ENCODE measurements around the gene FZR1. TPM values are rescaled to one million over a fixed set of nuclear protein-coding genes. Genes with fewer than 3 reads are reported as not detected.
"Not testable (repeated sequence)": the region's sequence is repeated elsewhere in the genome, so short reads cannot be mapped to it uniquely, and the experiment has no call there.

The FZR1 gene
- total RNA-seq, 2 donors from 2014 or later = 39.7 to 47.2 TPM

- intact Hi-C loops (cut with DNase I, micrococcal nuclease) = no loop called here
Measured at GRCh38 chr19:3522421-3523360, 16.6 kb downstream of the FZR1 start.

GRCh38 chr19:3523361-3524077, 17.4 kb downstream of the FZR1 start:
- intact Hi-C loops (cut with DNase I, micrococcal nuclease) = no loop called here
- DNase-seq (no peak), ATAC-seq (no peak)

More at GRCh38 chr19:3522421-3523360, 16.6 kb downstream of the FZR1 start:
- ATAC-seq (no peak), DNase-seq (no peak)

GRCh38 chr19:3524078-3524842, 18.1 kb downstream of the FZR1 start:
- DNase-seq = no peak
- intact Hi-C loops (cut with DNase I, micrococcal nuclease) = no loop called here
- ATAC-seq = no peak

GRCh38 chr19:3524904-3525451, 18.9 kb downstream of the FZR1 start:
- DNase-seq (no peak), ATAC-seq (no peak)
- intact Hi-C loops (cut with DNase I, micrococcal nuclease) = no loop called here

GRCh38 chr19:3526507-3527237, 20.6 kb downstream of the FZR1 start:
- DNase-seq (no peak), ATAC-seq (no peak)
- intact Hi-C loops (cut with DNase I, micrococcal nuclease) = no loop called here

GRCh38 chr19:3527238-3527910, 21.3 kb downstream of the FZR1 start:
- intact Hi-C loops (cut with DNase I, micrococcal nuclease) = no loop called here
- ATAC-seq (no peak), DNase-seq (no peak)

- no peak for DNase-seq
- ATAC-seq = no peak
- intact Hi-C loops (cut with DNase I, micrococcal nuclease) = no loop called here
Measured at GRCh38 chr19:3528080-3528479, 22.0 kb downstream of the FZR1 start.

- intact Hi-C loops (cut with DNase I, micrococcal nuclease) = no loop called here
- DNase-seq = no peak
- no peak for ATAC-seq
Measured at GRCh38 chr19:3528539-3529211, 22.6 kb downstream of the FZR1 start.

- ATAC-seq; intact Hi-C loops (cut with DNase I, micrococcal nuclease); DNase-seq: not testable (repeated sequence)
Measured at GRCh38 chr19:3529299-3529698, 23.2 kb downstream of the FZR1 start.

- intact Hi-C loops (cut with DNase I, micrococcal nuclease) = no loop called here
- DNase-seq (no peak), ATAC-seq (no peak)
Measured at GRCh38 chr19:3530389-3530788, 24.3 kb downstream of the FZR1 start.

GRCh38 chr19:3531716-3532115, 25.6 kb downstream of the FZR1 start:
- intact Hi-C loops (cut with DNase I, micrococcal nuclease) = no loop called here
- no peak for DNase-seq
- ATAC-seq = no peak

- DNase-seq (no peak), ATAC-seq (no peak)
- intact Hi-C loops (cut with DNase I, micrococcal nuclease) = no loop called here
Measured at GRCh38 chr19:3532154-3532786, 26.2 kb downstream of the FZR1 start.

GRCh38 chr19:3533033-3533432, 26.9 kb downstream of the FZR1 start:
- ATAC-seq (no peak), DNase-seq (no peak)
- intact Hi-C loops (cut with DNase I, micrococcal nuclease) = no loop called here

- intact Hi-C loops (cut with DNase I, micrococcal nuclease) = no loop called here
- DNase-seq = no peak
- no peak for ATAC-seq
Measured at GRCh38 chr19:3533563-3534216, 27.6 kb downstream of the FZR1 start.

- DNase-seq = no peak
- no peak for ATAC-seq
- intact Hi-C loops (cut with DNase I, micrococcal nuclease) = no loop called here
Measured at GRCh38 chr19:3534375-3535234, 28.5 kb downstream of the FZR1 start.

- DNase-seq (no peak), ATAC-seq (no peak)
- intact Hi-C loops (cut with DNase I, micrococcal nuclease) = no loop called here
Measured at GRCh38 chr19:3535235-3535535, 29.1 kb downstream of the FZR1 start.
